Kidney epithelial cell (primary cell): ENCODE measurements around the gene VSIR. TPM values are rescaled to one million over a fixed set of nuclear protein-coding genes. Genes with fewer than 3 reads are reported as not detected.

Experiments
- DNase-seq: peaks from one replicate; pipeline ENCODE4 v3.0.0-alpha.2; 2010; ENCODE audit warnings: low read depth
- H3K27me3 ChIP-seq: 2 replicates; pipeline ENCODE4 v1.6.0; 2011; ENCODE audit warnings: low read length; ENCODE audit not compliant: control insufficient read depth, insufficient read depth
- H3K36me3 ChIP-seq: 2 replicates; pipeline ENCODE4 v1.5.1; 2011; ENCODE audit warnings: low read length; ENCODE audit not compliant: control insufficient read depth, insufficient read depth
- H3K4me3 ChIP-seq: 2 replicates; pipeline ENCODE4 v1.5.1; 2011; ENCODE audit warnings: low read depth, mild to moderate bottlenecking, control low read depth, low read length
- total RNA-seq: library from RNA; depleted of rRNA; stranded (reverse); fragments of >200 nt; gene quantifications from 2 replicates; pipeline ENCODE4 v1.2.3, GENCODE V29; 2015
- TF ChIP-seq, protein P1 (sequence below): IDR thresholded peaks from 2 replicates; pipeline ENCODE4 v1.5.1; 2011; ENCODE audit warnings: mild to moderate bottlenecking, moderate library complexity, low read length, control low read depth, inconsistent platforms; ENCODE audit not compliant: insufficient read depth, poor library complexity, severe bottlenecking

VSIR gene
- total RNA-seq, 1 donor from 2014 or later: 1.1 TPM

GRCh38 chr10:71798308-71798624 is 24.9 kb upstream of the VSIR start:
- DNase-seq: no peak
- H3K4me3 ChIP-seq: no peak overlapping the region
- H3K27me3 ChIP-seq: peaks cover 4% of the 10 kb centered on the region
- no peaks in the 10 kb centered on the region for H3K36me3 ChIP-seq
- TF ChIP-seq, protein P1, sequence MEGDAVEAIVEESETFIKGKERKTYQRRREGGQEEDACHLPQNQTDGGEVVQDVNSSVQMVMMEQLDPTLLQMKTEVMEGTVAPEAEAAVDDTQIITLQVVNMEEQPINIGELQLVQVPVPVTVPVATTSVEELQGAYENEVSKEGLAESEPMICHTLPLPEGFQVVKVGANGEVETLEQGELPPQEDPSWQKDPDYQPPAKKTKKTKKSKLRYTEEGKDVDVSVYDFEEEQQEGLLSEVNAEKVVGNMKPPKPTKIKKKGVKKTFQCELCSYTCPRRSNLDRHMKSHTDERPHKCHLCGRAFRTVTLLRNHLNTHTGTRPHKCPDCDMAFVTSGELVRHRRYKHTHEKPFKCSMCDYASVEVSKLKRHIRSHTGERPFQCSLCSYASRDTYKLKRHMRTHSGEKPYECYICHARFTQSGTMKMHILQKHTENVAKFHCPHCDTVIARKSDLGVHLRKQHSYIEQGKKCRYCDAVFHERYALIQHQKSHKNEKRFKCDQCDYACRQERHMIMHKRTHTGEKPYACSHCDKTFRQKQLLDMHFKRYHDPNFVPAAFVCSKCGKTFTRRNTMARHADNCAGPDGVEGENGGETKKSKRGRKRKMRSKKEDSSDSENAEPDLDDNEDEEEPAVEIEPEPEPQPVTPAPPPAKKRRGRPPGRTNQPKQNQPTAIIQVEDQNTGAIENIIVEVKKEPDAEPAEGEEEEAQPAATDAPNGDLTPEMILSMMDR: no peak

DNA sequence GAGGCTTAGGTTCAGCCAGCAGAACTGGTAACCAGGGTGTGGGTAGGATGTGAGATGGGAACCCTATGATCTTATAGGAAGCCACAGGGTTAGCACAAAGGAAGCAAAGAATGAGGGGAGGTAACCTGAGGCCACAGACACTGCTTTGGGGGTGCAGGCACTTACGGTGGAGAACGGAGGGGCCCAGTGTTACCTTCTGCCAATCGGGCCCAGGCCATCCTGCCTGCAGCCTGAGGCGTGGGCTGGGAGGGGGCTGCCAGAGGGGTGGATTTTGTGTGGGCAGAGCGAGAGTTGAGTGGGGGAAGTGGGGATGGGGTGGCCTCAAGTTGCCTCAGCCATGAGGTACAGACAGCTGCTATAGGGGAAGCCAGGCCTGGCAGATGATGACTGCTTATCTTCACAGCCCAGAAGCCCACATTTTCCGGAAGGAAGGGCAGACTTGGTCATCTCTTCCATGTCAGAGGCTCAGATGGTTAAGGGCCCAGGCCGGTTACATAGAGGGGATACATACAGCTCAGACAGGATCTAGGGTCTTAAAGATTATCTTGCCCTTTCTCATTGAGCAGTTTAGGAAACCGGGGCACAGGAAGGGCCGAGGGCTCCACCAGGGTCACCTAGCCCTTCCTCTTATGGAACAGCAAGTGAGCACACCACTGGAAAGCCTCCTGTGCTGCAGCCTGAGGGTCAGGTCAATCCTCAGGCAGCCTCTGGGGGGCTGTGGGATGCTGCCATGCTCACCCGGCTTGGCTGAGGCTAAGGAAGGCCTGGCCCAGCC is 24.4 kb upstream of the VSIR start:
- no peak for DNase-seq
- H3K4me3 ChIP-seq: no peak overlapping the region
- H3K36me3 ChIP-seq: no peaks in the 10 kb centered on the region

GRCh38 chr10:71796749-71797405 is 23.6 kb upstream of the VSIR start:
- TF ChIP-seq, protein P1: no peak
- Histone ChIP-seq H3K27me3 (peaks cover 2% of the 10 kb centered on the region), H3K36me3 (no peaks in the 10 kb centered on the region), H3K4me3 (no peak overlapping the region)
- no peak for DNase-seq

More for the DNA sequence above, 24.4 kb upstream of the VSIR start:
- peaks cover 2% of the 10 kb centered on the region for H3K27me3 ChIP-seq
- TF ChIP-seq, protein P1: no peak

DNA sequence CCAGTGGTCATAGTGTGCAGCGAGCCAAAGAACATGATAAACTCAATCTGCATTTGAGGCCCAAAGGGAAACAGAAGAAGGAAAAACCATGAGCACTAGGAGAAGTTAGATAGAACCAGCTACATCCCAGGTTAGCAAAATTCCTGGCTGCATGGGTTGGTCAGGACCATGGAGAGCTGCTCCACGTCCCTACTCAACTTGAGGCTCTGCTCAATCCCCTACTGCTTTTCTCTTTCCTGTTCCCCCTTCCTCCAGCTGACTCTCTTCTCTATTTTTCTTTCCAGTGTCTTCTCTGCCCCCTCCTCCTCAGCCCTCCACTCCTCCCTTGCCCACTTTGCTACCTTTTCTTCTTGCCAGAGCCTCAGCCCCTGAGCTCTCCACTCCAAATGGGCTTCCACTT is 21.9 kb upstream of the VSIR start:
- TF ChIP-seq, protein P1: no peak
- no peaks in the 10 kb centered on the region for H3K36me3 ChIP-seq
- H3K4me3 ChIP-seq: no peak overlapping the region
- no peak for DNase-seq
- H3K27me3 ChIP-seq: peaks cover 11% of the 10 kb centered on the region

- Histone ChIP-seq H3K36me3 (no peaks in the 10 kb centered on the region), H3K27me3 (peaks cover 15% of the 10 kb centered on the region), H3K4me3 (no peak overlapping the region)
- DNase-seq: no peak
- TF ChIP-seq, protein P1: no peak
Observed at GRCh38 chr10:71790749-71791440, 17.6 kb upstream of the VSIR start.
